Activated CD8-positive, alpha-beta memory T cell treated with anti-CD3 and anti-CD28 coated beads, Interleukin-2, amount 50 U/mL, for 1 hour (primary cell): Measurements from ENCODE around the gene CNTNAP1.

Experiments used
- DNase-seq: peaks from one replicate; pipeline ENCODE4 v3.0.0-alpha.2; 2020; ENCODE audit errors: extremely low read depth

CNTNAP1 gene

DNA sequence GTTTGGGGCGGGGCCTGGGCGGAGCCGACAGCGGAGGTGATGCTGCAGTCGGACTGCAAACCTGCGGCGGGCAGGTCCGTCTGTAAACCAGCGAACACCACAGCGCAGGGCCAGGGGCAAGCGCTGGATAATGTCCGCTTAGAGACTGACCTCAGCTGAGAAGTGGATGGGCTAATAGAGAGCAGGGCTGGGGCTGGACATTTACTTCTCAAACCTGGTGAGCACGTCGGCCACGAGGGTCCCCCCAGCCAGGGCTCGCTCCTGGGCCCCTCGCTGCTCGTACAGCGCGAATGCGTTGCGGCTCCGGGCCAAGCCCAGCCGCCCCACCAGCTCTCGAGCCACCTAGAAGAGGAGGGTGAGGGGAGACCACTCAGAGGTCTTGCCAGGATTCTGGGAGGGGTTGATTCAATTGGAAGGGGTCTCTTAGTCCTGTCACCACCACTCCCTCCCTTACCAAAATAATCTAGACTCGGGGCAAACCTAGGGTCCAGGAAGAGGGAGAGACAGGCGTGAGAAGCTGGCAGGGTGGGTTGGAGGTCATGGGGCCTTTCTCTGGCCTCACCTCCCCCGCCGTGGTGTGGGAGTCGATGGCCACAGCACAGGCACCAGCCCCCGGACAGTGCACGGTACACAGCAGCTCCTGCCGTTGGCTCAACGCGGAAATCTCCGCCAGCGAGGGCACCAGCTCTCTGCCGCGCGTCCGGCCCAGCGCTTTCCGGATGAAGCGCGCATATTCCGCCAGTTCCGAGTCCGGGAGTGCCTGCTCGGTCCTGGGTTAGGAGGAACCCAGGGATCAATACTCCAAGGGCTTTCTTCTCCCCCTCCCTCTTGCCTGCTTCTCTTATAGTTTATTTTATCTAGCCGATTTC lies 11.3 kb upstream of the CNTNAP1 start:
- no peak for DNase-seq

DNA sequence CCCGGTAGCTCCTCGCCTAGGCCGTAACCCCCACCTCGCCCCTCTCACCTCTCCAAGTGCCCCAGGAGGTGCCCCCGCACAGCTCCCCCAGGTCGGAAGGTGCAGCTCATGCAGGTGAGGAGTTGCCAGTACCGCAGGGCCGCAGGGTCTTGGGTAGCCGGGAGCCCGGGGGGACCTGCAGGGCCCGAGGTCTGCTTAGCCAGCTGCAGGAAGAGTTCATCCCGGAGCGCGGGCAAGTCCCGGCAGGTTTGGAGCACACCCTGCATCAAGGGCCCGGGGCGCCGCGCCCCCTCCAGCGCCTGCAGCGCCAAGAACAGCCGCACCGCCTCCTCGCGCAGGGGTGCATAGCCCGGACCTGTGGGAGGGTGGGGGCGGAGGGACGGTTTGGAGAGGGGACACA lies 10.3 kb upstream of the CNTNAP1 start:
- DNase-seq, result no peak

DNA sequence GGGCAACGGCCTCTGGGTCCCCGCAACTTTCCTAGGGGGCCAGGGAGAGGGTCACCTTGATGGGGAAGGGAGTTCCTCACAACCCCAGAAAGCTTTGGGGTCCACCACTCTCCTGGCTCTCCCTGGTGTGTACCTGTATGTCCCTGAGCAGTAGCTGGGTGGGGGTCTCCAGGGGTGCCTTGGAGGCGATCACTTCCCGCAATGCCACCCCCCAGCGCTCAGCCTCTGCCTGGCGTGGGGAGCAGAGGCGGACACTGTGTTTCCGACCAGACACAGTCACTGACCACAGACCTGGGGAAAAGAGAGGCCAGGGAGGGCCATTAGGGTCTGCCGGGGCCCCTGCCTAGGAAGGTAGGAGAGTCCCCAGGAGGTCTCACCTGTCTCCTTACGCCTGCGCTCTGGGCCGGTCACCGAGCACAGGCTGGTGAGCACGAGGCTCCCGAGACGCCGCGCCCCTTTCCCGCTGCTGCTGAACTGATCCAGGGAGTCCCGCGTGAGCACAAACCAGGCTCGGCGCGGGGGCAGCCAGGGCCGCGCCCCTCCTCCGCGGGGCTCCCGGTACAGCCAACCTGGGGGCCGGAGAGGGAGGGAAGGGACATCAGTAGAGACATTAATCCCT lies 9.0 kb upstream of the CNTNAP1 start:
- DNase-seq, result no peak

DNA sequence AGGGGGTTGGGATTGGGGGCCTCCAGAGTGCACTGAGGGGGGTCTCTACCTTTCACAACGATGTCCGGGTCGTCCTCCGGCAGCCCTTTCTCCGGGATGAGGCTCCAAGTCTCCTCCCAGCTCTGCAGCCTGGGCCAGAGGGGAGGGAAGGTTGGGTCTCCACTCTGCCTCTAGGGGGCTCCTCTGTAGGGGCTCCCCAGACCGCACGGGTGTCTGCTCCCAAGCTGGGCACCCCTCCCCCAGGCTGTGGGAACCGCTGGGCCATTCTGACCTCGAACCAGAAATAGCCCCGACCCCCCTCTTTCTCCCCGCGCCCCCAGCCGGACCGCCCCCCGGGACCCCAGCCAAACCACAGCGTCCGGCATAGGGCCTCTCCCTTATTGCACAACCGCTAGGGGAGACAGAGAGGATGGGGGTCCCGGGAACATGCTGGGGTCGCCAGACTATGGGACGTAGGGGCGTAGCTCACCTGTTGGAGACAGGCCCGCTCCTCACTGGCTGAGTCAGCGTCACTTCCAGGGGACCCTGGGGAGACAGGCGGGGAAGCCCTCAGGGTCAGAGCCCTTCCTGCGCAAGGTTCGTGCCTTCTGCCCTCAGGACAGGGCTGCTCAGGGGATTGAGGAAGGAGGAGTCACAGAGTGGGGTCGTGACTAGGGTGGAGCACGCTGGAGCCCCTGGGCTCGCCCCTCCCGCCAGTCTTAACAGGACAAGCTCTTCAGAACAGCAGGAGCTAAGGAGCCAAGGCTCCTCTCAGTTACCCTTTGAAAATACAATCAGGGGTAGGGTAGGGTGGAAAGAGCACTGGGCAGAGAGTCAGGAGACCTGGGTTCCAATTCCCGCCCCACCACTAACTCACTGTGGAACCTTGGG lies 8.2 kb upstream of the CNTNAP1 start:
- no peak for DNase-seq

DNA sequence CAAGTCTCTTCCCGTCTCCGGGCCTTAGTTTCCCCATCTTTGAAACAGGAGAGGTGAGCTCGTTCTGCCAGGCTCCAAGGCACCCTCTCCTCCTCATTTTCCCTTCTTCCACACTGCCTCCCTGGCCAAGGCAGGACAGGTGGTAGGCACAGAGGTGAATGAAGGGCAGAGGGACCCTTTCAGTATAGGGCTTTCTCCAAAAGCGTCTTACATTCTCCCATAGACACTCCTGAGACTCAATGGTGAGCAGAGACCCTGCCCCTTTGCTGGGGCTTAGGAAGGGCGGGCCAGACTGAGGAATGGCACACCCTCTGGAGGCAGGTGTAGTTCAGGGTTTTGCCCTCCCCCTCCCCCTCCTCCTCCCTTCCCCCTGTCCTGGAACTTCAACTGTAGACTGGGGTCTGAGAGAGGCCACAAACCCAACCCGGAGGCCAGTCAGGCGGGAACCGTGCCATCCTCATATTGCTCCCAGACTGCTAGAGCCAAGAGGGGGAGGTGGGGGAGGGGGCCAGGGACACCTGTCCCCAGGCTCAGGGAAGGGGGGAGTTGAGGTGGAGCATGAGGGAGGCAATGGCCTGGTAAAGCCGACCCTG lies 7.5 kb upstream of the CNTNAP1 start:
- DNase-seq, result no peak

DNA sequence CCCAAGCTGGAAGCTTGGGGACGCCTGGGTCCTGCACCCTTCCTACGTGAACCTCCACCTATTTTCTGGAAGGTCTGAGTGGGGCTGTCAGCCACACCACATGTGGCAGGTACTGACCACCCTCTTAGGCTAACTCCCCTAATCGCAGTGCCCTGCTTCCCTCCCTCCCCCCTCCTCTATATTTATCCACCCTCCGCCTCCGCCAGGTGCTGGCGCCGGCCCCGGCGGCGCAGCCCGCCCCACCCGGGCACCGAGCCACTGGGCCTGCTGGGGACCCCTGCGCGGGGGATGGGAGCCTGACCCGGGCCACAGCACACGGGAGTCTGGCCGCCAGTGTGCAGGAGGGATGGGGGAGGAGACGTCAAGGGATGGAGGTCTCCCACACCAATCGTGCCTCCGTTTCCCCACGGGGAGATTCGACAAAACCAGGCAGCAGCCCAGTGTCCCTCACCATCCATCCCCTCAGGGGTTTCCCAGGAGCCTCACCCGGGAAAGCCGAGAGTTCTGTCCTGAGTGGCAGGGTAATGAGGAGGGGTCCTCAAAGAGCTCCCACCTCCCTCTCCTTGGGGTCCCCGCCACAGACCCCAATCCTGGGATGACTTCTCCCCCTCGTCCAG lies 6.9 kb upstream of the CNTNAP1 start:
- no peak for DNase-seq

DNA sequence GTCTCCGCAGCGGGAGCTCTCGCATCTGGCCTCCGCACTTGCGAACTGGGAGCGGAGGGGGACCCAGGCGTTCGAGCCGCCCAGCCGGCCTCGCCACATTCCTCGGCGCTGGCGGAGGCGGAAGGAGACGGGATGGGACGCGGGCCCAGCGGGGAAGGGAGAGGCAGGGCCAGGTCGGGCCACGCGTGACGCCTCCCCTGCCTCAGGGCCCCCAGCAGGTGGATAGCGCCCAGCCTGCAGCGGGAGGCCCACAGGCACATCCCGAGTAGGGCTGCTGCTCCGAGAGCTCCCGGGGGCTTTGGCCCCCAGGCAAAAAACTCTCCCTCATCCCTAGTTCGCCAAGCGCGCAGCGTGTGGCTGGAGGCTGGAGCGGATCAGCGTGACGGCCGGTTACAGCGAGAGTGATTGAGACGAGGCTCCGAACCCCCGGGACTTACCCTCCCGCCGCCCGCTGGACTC lies 6.3 kb upstream of the CNTNAP1 start:
- DNase-seq, result no peak

DNA sequence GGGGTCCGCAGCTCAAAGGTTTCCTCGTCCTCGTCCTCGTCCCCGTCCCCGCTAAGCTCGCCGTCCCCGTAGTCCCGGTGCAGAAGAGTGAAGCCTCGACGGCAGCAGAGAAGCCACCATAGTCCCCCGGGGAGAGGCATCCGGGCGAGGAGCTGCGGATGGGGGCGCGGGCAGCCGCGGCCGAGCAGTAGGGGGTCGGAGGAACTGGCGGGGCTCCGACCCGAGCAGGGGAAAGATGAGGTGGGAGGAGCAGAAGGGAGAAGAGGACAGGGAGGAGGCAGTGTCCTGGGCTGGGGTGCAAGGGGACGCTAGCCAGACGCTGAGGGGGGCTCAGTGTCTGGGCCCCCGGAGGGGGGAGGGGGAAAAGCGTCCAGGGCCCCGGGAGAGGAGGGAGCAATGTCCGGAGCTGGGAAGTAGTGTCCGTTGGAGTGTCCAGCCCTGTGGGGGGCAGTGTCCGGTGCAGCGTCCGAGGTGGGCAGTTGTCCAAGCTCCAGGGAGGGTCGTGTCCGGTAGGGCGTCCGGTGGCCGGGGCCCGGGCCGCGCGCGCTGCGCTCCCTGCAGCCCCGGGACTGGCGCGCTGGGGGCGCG lies 5.8 kb upstream of the CNTNAP1 start, which contains the start of gene PLEKHH3:
TSS of gene PLEKHH3 (minus strand) at position 571 of the 588 bp plus-strand sequence. CDS start at position 140, 431 bp downstream.
- no peak for DNase-seq

DNA sequence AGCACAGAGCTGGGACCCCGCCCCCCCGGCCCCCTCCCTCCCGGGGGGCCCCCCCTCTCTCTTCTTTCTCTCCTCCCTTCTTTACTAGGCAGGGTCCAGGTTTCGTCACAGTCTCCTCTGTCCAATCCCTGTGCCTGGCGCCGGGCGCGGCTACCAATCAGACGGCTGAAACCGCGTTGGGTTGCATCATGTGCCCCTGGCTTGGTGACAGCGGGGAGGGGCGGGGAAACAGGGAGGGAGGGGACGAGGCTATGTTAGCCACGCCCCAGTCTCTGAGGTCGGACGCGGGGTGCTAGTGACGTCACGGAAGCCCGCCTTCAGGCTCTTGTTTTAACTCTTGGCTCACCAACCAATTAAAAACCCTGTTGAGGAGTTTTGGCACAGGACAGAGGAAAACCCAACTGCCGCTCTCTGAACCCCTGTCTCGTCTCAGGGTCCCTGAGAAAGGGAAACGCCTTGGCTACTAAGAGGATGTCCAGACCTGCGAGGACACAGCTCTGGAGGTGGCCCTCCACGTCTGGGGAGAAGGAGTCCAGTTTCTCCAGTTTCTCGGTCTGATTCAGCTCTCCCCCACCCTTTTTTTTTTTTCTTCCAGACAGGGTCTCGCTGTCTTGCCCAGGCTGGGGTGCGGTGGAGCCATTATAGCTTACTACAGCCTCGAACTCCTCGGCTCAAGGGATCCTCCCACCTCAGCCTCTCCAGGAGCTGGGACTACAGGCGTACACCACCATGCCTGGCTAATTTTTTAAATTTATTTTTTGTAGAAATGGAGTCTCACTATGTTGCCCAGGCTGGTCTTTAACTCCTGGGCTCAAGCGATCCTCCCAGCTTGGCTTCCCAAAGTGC lies 5.1 kb upstream of the CNTNAP1 start:
- peak; percentile 95 for DNase-seq

DNA sequence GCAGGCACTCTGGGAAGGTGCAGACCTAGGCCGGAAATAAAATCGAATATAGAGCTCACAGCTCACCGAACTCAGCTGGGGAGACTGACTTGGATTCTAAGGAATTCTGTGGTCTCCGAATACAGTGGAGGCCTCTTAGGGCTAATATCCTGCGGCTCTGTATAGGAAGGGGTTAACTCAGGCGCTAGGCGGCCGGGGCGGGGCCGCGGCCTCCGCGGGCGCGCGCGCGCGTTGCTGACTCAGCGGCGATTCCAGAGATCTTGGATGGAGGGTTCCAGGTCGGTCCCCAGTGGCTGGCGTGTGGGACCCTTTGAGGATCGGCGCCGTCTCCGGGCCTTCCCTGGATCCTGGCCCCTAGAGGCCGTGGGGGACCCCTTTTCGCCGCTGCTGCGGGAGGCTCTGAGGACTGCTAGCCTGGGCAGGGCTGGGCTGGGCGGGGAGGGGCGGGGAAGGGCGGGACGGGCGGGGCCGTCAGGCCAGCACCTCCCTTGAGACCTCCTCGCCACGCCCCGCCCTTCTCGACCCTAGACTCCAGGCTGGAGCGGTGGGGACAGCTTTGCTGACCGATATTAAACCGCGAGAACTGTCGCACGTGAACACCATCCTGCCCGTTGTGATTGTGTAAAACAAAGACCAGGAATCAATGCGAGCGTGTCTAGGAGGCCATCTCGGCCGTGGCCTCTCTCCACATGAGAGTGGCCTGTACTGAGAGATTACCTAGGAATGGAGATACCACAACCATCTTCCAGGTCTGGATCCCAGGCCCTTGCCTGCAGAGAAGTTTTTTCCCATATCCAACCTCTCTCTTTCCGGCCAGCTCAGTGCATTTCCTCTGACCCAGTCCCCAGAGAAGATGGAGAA lies 4.2 kb upstream of the CNTNAP1 start:
- DNase-seq, result no peak

DNA sequence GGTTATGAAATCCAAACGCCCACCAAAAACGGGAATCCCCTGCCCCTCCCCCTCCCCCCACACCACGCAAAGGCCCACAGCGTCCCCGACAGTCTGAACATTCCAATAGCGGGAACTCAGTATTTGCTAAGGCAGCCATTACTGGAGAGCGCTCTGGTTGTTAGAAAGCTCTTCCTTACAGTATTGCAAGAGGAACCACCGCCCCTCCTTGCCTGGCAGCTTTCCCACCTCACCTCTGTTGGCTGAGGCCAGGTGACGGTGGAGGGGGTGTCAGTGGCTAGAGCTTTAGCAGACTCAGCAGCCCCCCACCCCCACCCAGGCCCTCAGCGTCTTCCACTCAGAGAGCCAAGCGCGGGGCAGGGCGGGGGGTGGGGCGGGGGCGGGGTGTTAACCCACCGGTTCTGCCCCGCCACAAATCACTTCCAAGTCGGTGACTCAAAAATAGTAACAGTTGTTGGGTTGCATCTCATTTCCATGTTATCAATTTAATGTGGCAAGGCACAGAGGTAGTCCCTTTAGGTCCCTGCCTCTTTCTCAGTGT lies 3.3 kb upstream of the CNTNAP1 start:
- no peak for DNase-seq

DNA sequence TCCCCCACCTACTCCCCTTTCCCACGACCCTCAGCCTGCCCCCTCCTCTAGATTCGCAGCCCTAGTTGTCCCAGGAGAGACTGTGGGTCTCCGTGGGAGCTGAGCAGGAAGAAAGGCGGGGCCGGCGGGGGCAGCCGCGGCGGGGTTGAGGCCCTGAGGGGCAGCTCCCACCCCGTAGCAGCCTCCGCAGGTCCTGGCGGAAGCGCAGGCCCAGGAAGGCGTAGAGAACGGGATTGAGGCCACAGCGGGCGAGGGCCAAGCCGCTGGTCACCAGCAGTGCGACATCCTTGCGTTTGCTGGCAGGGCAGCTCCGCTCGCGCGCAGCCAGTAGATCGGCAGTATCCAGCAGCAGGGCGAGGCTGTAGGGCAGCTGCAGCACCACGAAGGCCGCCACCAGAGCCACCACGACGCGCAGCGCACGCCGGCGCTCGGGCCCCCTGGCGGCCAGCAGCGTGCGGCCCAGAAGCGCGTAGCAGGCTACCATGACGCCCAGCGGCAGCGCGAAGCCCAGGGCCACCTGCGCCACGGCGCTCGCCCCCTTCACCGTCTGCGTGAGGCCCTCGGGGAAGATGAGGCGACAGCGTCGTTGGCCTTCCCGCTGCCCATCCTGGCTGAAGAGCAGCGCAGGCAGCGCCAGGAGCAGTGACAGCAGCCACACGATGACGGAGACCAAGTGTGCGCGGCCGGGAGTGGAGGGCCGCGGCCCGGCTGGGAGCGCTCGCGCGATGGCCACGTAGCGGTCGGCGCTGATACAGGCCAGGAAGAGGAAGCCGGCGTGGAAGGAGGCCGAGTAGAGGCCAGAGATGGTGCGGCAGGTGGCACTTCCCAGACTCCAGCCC lies 2.6 kb upstream of the CNTNAP1 start:
- DNase-seq, result no peak

DNA sequence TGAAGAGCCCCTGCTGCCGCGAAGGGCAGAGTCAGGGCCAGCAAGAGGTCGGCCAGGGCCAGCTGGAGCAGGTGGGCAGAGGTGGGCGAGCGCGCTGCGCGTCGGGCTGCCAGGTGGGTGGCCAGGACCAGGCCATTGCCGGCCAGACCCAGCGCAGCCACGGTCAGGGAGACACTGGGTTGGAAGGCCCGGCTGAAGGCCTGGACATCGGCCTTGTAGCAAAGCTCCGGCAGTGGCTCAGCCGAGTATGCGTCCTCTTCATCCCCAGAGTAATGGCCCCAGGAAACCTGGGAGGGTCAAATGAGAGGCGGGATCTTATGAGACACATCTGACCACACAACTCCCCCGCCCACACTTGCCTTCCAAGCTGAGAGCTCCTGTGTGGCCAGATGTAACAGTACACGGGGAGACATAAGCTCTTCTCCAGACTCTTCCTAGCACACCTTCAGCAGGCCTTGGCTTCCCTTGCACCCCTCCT lies 2.0 kb upstream of the CNTNAP1 start:
- DNase-seq, result no peak

DNA sequence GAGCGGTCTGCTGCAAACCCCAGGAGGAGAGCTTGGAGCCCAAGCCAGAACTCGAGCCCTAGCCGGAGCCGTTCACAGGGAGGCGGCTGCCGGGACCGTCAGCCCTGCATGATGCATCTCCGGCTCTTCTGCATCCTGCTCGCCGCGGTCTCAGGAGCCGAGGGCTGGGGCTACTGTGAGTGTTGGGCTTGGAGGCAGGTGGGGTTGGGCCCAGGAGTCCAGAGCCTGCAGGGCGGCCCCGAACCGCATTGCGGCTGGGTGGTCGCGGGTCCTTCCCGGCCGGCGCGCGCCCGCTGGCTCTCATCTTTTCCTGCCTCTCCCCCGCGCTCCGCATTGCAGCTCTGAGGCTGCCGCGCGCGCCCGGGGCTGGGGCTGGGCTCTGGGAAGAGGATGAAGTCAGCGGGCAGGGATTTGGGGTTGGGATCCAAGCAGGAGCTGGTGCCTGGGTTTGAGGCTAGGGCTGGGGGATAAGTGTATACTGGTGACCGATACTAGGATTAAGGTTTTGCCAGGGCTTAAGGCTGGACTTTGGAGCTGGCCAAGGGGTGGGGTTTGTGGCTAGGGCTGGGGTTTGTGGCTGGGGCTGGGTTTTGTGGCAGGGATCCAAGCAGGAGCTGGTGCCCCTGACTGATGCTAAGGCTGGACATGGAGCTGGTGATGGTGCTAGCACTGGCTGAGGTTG lies 532 bp downstream of the CNTNAP1 start:
- no peak for DNase-seq

DNA sequence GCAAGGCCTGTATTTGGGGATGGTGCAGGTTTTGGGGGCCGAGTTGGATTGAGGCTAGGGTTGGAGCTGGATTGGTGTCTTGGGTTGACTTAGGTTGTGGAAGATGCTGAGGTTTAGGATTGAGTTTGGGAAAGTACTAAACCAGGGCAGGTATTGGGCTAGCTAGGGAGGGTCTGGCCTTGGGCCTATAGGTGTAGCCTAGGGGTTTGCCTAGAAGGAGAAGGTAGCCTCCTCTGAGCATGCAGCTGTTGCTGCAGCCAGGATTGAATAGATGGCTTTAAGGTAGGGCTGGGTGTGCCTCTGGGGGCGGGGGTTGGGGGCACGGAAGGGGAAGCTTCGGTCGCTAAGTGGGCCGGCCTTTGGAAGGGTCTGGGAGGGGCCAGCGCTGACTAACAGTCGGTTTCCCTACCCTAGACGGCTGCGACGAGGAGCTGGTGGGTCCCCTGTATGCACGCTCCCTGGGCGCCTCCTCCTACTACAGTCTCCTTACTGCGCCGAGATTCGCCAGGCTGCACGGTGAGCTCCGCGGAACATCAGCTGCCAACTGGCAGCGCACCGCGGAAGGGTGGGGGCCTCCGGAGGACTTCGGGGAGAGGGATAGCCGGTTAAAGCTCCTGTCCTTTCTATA lies 1.2 kb downstream of the CNTNAP1 start:
- no peak for DNase-seq

DNA sequence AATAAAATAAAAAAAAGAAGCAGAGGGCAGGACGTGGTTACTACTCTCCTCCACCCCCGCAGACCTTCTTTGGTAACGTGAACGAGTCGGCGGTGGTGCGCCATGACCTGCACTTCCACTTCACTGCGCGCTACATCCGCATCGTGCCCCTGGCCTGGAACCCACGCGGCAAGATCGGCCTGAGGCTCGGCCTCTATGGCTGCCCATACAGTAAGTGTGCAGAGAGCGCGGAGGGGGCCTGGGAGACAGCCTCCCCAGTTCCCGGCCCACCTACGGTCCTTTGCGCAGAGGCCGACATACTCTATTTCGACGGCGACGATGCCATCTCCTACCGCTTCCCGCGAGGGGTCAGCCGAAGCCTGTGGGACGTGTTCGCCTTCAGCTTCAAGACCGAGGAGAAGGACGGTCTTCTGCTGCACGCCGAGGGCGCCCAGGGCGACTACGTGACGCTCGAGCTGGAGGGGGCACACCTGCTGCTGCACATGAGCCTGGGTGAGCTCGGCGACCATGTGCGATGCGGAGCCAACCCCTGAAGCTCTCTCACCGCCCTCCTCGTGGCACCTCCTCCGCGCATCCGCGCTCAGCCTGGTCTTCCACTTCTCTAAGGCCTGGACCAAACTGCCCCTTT lies 2.7 kb downstream of the CNTNAP1 start:
- DNase-seq, result no peak
